ENCODE data around the gene EEFSEC.

EEFSEC gene

DNA sequence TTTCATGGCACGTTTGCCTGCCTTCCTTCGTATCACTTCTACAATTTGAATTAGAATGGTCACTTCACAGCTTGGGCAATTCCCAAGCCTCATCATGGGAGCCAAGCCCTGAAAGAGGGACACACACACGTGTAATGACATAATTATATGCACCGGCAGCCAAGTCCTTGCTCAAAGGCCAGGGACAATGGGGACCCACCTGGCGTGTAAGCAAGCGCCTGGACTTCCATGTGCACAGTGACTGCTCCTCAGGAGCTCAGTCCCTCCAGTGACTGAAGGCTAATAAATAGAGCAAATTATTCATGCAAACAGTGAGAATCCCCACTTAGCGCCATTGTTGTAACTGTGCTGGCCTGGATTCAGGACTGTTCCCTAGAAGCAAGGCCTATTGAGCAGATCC, 198.3 kb downstream of the EEFSEC start:
- no peak for DNase-seq (ENCODE audit: low read depth in 2 of 2)

DNA sequence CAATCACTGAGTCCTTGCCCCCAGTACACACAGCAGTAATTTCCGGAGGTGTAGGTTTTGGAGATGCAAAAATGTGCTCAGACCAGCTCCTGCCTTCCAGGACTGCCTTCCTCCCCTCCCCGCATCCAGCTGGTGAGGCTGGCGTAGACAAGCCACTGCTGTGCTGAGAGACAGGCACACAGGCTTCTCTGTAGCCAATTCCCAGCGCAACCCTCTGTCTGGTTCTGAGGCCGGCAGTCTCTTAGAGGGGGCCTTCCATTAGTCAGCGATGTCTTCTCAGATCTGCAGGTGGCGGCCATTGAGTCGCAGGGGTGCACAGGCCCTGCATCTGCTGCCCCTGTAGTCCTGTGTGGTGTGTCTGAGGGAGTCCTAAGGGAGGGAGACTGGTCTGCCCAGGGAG, 199.0 kb downstream of the EEFSEC start:
- DNase-seq (ENCODE audit: low read depth in 2 of 2), result no peak

DNA sequence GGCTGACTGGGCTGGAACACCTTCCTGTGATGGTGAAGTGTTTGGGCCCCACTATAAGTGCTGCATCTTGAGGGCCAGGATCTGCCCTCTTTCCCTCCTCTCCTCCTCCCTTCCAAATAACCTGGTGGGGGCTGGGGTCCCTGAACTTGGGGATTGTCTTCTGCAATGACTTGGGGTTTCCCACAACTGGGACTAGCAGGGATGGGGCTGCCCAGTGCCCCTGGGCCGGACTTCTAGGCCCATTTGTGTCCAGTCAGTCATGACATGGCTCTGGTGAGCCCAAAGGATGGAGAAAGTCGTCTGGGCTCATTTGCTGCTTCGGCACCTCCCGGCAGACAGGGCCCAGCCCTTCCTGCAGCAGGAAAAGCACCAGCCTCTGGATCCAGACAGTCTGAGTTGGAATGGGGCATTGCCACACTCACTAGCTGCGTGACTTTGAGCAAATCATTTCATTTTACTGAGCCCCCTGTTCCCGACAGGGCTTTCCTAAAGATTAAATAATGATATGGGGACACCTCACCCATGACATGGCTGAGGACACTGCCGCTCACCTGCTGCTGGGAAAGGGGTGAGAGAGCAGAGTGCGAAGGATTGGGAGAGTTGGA, 200.2 kb downstream of the EEFSEC start:
- DNase-seq (ENCODE audit: low read depth in 2 of 2), result no peak

DNA sequence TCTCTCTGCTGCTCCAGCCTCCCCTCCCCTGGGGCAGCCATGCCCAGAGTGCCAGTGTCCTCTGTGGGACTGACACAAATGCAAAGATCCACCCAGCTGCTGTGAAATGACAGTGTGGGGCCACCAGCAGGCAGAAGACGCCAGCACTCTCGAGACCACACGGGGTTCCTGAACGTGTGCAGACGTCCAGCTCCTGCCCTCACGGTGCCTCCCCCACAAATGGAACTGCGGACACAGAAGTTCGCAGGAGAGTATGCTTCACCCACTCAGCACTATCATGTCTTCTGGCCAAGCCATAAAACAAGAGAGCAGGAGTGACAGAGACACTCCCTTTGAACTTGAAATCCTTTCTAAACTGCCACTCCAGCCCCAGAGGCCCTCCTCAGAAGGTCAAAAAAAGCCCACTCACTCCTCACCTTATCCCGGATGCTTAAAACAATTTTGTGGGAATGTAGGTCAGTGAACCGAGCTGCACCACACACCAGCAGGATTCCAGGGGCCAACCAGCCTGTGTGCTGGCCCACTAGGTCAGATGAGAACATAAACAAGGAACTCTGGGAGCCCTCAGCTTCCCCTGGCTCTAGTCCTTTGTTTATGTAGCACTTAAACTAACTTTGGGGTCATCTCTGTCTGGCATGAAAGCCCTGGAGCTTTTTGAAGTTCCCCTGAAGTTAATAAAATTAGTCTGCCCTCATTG, 200.9 kb downstream of the EEFSEC start:
- no peak for DNase-seq (ENCODE audit: low read depth in 2 of 2)

DNA sequence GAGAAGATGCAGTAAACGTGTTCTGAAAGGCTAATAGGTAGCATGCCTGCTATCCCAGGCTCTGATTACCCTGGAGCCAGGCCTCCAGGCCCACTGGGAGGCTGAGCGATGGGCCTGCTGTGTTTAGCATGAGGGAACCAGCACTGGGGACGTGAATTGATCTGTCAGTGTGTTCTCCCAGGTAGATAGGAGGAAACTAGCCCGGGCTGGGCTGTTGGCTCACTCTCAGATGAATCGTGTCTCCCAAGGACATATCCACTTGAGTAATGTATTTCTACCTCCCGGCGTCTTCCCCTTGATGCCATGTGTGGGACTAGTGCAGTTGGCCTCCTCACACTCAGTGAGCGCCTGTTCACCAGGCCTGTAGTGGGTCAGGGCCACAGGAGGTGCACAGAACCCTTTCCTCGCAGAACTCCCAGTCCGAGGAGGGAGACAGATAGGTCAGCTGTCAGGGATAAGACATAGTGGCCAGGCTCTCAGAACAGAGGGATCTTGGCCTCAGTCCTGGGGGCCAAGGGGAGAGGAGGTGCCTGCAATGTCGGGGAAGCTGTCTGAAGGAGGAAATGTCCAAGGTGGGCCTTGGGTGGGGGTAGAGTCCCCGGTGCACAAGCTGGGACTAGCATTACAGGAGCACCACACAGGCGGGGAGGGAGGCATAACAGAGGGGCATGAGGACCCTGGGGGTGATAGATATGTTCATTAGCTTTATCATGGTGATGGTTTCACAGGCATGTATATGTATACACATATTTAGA, 201.7 kb downstream of the EEFSEC start:
- no peak for DNase-seq (ENCODE audit: low read depth in 2 of 2)

DNA sequence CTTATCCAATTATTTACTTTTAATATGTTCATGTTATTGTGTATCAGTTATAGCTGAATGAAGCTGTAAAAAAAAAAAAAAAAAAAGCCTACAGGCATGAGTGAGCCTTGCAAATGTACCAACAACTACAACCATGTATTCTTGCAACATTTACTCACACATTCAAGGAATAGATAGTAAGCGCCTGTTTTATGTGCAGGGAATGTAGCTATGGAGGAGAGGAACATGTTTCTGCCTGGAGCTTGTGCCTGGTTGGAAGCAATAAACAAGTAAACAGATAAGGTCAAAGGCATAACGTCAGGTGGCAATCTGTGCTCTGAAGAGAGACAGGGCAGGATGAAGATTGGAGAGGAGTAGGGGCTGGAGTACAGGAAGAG, 202.2 kb downstream of the EEFSEC start:
- DNase-seq (ENCODE audit: low read depth in 2 of 2), result no peak

DNA sequence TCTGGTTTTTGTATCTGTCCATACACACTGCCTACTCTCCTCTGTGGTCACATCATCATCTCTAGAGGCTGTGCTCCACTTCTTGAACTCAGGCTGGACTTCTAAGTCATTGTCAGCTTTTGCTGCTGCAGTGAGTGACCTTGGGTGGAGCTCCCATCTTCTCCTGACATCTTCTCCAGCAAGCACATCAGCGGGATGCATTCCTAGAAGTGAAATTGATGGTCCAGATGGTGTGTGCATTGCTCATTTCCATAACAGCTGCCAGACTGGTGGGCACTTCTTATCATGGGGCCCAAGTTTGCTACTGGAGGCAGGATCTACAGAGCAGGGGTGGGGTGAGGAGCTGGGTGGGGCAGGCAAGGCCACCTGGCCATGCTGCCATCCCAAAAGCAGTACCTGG, 203.5 kb downstream of the EEFSEC start:
- DNase-seq (ENCODE audit: low read depth in 2 of 2), result no peak

DNA sequence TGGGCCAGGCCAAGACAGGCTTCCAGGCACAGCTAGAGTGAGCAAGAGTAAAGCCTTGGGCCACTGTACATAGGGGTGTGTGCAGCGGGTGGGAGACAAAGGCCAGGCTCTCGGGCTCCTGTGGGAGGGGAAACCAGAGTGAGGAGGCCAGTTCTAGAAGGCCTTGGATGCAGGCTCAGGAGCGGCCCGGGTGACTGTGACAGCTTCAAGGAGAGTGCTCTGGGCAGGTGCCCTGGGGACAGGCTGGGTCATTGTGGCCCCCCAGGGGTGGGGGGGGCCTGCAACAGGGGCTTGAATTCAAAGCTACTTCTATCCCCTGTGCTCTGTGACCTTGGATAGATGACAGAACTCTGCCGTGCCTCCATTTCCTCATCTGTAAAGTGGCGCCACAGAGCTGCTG, 204.3 kb downstream of the EEFSEC start:
- no peak for DNase-seq (ENCODE audit: low read depth in 2 of 2)

DNA sequence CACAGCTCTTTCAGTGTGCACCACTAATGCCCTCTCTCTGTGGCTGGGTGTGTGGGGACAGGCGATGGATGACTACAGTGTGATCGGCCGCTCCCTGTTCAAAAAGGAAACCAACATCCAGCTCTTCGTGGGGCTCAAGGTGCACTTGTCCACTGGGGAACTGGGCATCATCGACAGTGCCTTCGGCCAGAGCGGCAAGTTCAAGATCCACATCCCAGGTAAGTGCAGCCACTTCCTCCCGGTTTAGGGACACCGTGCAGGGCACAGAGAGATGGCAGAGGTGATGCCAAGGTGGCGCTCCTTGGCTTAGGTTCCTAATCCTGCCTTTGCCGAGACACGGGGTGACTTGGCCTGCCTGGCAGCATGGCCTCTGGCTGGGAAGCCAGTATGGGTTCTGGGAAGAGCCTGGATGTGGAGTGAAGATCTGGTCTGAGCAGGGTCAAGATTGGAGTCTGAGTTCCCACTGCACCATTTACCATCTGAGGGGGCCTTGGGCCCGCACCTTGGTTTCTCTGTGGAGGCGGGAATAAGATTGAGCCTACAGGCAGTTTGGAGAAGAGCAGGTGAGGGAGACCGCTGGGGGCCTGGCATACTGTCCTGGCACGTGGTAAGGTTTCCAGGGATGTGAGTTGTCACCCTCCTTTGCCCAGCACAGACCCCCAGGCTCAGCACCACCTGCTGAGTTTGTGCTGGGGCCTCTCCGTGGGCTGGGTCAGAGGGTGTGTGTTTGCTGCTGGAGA, 205.0 kb downstream of the EEFSEC start:
- DNase-seq (ENCODE audit: low read depth in 2 of 2), result no peak

DNA sequence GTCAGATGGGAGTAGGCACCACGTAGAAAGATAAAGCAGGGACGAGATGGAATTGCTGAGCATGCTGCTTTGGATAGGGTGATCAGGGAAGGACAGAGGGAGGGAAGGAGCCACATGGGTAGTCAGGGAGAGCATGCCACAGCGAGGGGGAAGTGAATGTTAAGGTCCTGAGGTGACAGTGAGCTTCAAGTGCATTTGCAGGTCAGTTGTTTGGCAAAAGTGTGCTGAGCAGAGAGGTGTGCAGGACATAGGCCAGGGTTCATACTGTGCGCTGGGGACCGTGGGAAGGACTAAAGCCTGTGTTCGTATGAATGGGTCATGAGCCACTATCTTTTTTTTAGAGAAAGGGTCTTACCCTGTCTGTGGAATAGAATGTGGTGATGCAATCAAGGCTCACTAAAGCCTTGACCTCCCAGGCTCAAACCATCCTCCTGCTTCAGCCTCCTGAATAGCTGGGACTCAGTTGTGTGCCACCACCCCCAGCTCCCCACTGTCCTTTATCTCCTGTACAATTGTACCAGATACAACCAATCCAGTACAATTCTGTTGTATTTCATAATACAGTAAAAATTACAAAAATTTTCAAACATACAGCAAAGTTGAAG, 205.9 kb downstream of the EEFSEC start:
- no peak for DNase-seq (ENCODE audit: low read depth in 2 of 2)

DNA sequence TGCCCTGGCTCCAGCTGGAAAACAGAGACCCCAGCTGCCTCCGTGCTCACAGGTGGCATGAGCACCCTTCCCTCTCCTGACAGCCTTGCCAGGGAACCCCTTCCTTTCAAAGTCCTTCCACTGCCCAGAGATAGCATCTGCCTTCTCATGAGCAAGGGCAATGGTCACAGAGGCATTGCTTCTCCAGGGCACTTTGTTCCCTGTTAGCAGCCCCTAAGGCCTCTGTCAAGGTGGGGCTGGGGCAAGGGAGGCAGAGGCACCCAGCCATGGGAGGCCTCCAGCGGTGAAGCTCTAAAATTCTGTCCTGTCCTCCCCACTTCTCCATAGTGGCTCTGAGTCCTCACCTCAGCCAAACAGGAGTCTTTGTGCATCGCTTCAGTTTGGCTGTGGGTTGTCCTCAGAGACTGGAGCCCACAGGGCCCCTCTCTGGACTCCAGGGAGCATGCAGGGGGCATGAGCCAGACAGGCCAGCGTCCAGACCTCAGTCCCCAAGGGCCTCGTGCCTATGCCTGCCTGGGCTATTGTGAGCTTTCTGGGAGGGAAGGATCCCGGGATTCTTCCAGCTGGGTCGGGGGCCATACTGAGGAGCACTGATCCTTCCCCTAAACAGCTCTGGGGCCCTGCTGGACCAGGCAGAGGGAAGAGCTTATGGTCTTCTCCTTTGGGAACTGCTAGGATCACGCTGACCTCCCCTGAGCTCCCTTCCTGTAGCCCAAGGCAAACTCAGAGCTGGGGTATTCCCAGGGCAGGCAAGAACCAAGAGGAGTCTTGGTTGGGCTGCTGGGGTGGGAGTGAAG, 206.8 kb downstream of the EEFSEC start:
- DNase-seq (ENCODE audit: low read depth in 2 of 2), result no peak

DNA sequence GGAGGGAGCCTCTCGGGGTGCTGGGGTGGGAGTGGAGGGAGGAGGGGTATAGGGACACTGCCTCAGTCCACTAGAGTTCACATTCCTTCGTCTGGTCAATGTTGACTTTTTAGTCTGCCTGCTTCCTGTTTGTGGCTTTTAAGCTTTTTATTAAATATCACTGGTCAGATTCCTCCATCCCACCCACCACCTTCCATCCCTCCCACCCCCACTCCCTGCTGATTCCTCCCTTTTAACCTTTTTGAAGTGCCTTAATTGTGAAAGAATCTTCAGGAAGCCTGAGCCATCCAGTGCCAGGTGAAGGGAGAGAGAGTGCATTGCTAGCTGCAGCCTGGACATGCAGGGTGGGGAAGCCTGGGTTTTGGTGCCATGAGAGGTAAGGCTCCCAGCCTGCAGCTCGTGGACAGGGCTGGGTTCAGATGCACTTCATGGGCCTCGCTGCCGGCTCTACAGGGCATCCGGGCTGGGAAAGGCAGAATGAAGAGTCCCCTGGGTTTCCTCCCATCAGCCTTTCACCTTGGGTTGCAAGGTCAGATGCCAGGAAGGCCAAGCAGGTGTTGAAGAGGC, 207.5 kb downstream of the EEFSEC start:
- DNase-seq (ENCODE audit: low read depth in 2 of 2), result no peak

DNA sequence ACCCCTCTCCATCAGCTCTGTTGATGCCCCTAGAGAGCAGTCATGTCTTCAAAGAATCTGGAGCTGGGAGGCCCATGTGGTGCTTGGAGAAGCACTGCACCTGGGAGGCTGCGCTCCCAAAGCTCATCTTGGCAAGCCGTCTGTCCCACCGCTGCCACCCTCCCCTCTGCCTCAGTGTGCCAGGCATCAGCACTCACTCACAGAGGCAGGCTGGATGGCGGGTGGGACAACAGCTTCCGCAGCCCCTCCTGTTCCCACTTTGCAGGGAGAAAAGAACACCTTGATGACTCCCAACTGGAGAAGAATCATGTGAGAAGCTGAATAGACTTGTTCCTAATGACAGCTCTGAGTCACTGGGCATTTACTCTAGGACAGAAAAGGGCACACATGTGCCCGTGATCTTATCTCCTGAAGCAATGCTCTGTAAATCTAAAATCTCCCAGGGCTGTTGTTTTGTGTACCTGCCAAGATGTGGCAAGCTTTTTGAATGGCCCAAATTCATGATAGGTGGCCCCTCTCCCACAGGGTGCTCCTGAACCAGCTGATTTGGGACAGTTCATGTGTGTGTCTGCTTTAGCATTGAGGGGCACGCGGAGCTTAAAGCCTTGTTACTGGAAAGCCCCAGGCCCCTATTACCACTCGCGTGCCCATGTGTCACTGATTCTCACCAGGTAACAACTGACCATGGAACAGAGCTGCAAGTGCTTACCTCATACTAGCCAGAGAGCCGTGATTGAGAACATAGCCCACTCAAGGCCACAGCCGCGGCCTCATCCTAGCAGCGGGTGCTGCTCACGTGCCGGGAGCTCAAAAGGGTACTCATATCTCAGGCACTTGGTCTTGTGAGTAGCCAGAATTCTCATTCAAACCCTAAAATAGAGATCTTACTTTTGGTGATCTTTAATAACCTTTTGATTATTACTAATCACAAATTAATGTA, 209.0 kb downstream of the EEFSEC start:
- no peak for DNase-seq (ENCODE audit: low read depth in 2 of 2)

DNA sequence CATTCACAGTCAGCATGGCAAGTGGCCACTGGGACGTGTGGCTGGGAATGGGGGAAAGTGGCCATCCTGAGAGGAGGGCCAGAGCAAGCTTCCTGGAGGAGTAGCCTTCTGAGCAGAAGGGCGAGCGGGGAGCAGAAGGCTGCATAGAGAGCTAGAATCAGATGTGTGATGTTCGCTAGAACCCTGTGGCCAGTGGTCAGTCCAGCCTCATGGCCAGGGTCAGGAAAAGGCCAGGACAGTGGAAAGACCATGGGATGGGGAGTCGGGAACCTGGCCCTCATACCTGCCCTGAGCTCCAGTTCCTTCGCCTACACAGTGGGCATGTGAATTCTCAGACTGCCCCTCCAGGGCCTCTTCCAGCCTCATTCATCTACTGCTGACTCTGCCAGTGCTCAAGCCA, 211.0 kb downstream of the EEFSEC start:
- DNase-seq (ENCODE audit: low read depth in 2 of 2), result no peak

DNA sequence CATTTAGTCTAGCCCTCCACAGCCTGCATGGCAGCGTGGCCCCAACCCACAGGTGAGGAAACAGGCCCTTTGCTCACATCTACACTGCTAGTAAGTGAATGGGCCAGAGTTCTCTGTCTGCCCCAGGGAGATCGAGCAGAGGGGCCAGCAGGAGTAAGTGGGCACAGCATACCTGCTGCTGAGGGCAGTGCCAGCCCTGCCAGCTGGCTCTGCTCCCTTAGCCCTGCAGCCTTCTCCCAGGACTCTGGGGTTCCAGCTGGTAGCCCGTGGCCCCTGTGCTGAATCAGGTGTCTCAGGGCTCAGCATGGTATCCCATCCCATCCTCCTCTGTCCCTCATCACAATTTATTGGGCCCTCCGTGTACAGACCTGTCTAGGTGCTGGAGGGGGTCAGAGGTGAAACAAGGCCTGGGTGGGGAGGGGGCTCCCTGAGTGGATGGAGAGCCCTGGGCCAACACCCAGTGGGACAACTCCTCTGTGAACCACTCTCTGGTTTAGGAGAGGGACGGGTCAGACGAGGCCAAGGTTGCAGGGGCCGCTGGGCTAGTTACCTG, 211.6 kb downstream of the EEFSEC start:
- DNase-seq (ENCODE audit: low read depth in 2 of 2), result no peak

DNA sequence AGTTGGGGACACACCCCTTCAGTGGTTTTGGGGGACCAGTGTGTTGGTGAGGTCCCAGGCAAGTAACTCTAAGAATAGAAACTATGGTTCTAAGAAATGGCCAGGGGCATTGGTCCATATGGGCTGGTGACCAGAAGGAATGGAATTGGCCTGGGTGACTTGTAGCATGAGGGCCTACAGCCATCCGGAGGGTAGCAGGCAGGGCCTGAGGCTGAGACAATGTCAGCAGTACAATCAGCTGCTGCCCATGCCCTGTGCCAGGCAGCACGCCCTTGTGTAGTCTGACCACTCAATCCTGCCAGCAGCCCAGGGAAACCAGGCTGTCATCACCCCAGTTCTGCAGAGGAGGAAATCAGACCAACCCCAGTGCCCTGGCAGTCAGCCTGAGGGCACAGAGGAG, 212.9 kb downstream of the EEFSEC start:
- no peak for DNase-seq (ENCODE audit: low read depth in 2 of 2)

DNA sequence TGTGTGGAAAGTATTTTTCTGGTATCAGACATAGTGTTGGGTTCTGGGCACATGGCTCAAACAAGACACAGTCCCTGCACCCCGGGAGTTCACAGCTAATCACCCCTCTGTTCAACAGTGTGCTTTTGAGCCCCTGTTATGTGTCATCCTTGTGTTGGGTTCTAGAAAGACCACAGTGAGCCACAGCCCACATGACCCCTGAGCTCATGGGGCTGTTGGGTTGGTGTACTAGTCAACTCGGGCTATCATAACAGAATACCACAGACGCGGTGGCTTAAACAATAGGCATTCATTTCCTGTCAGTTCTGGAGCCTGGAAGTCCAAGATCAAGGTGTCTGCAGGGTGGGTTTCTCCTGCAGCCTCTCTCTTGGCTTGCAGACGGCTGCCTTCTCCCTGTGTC, 213.4 kb downstream of the EEFSEC start:
- no peak for DNase-seq (ENCODE audit: low read depth in 2 of 2)

DNA sequence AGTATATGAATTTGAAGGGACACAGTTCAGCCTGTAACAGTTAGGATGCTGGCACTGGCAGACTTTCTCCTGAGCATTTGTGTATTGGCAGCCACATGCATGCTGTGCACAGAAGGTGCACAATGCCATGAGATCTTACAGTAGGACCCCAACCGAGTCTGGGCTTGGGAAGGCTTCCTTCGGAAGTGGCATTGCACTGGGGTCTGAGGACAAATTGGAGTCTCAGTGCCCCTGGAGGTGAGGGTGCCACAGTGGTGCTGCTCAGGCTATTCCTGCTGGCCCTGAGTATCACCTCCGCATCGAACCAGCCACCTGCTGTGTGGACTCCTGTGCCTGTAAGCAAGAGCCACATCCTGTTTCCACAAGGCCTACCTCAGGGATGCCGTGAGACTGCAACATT, 213.9 kb downstream of the EEFSEC start:
- DNase-seq (ENCODE audit: low read depth in 2 of 2), result no peak

DNA sequence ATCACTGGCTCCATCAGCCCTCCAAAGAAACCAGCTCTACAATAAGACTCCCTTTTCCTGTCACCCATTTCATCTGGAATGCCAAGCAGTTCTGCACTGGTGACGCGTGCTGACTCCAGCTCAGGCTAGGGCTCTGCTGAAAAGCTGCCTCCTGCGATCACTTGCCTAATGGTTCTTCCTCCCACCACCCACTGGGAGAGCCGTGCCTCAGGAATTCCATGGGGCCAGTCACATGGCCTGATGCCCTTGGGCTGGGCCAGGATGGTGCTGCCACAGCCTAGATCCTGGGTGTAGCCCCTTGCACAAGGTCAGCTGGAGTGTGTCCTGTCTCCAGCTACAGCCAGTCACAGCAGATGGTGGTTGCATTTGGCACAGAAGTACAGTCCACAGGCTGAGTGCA, 214.5 kb downstream of the EEFSEC start:
- no peak for DNase-seq (ENCODE audit: low read depth in 2 of 2)

DNA sequence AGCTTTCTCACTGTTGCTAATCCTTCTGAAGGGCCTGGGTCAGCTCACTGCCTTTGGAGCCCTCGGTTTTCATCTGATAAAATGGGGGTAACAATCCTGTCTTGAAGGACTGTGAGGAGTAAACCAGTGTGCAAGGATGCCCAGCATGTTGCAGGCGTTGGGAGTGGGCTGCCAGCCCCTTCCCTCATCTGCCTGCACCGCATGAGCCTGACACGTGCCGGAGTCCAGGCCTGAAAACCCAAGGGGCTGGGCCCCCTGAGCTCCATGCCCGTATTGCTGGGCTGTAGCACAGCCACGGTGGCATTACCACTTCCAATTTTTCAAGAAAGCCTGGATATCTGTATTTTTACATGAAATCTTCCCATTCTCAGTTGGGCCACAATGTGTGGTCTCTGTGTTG, 215.3 kb downstream of the EEFSEC start:
- no peak for DNase-seq (ENCODE audit: low read depth in 2 of 2)
